ENCODE results near the gene TXNDC5.

TXNDC5 gene

GRCh38 chr6:7832904-7833750 is 77.5 kb downstream of the TXNDC5 start:
- no peaks in the 10 kb centered on the region for H3F3A ChIP-seq (ENCODE audit: insufficient read depth, low read length)
- no peak overlapping the region for H3K4me2 ChIP-seq (ENCODE audit: low read depth, low read length)
- TF ChIP-seq EZH2phosphoT487 (IDR thresholded peaks at IDR 0.05; ENCODE audit: low read length) (no peak), CTCF (IDR thresholded peaks at IDR 0.05; ENCODE audit: low read length) (no peak), EZH2 (optimal IDR thresholded peaks at IDR 0.05; ENCODE audit: low read depth, low read length) (no peak)
- no peak overlapping the region for H2AFZ ChIP-seq (ENCODE audit: low read length)
- no peaks in the 10 kb centered on the region for H3K9me3 ChIP-seq (replicated peaks; ENCODE audit: insufficient read depth, low read length)
- H3K27ac ChIP-seq (ENCODE audit: low read length), result no peak overlapping the region
- no peak overlapping the region for H3K9ac ChIP-seq (ENCODE audit: low read length)
- H3K4me1 ChIP-seq (ENCODE audit: low read length), result no peaks in the 10 kb centered on the region
- H3K79me2 ChIP-seq (ENCODE audit: low read length), result peaks cover 83% of the 10 kb centered on the region
- H3K27me3 ChIP-seq (replicated peaks; ENCODE audit: insufficient read depth, low read length), result no peaks in the 10 kb centered on the region
- H3K9me2 ChIP-seq (replicated peaks; ENCODE audit: insufficient read depth, low read length), result no peaks in the 10 kb centered on the region
- H4K20me1 ChIP-seq (ENCODE audit: insufficient read depth, low read length), result no peaks in the 10 kb centered on the region
- no peak for DNase-seq
- H3K4me3 ChIP-seq (ENCODE audit: low read length), result no peak overlapping the region
- no peaks in the 10 kb centered on the region for H3K36me3 ChIP-seq (replicated peaks; ENCODE audit: insufficient read depth, low read length)

All from MM.1S (cell line).